ENCODE data around the gene PTPN5.
A peak's percentile ranks its signal among the peaks of the same experiment; 100 is the strongest.
"Not testable (repeated sequence)": the region's sequence is repeated elsewhere in the genome, so short reads cannot be mapped to it uniquely, and the experiment has no call there.

Gene PTPN5

DNA sequence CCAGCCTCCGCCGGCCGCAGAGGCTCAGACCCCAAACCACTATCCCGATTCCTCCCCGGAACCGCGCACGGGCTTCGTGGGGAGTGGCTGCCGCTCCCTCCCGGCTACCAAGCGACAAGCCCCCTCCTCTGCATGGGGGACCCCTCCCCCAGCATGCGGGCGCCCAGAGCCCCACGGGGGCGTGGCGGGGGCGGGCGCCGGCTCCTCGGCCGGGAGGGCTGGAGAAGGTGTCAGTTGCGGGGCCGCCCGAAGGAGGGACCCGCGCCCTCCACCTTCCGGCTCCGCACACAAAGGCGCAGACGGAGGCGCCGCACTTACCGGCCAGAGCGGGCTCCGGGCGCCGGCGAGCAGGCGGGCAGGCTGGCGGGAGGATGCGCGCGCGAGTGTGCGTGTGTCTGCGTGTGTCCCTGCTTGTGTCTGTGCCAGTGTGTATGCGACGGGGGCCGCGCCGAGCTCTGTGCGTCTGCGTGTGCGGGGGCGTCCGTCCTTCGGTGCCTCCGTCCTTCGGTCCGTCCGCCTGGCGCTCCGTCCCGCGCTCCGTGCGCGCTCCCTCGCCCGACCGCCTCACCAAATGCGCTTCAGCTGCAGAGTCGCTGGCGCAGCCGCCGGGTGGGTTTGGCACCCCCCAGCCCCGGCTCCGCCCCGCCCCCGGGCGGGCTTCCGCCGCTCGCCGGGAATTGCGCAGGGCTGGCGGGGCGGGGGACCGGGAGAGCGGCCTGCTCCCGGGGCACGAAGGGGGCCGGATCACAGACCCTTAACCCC lies at the start of gene PTPN5:
Gene PTPN5, minus strand, starts transcription at position 592 of the 762 bp plus-strand sequence. CDS start 19,840 bp downstream, outside the sequence.
- no peak for DNase-seq

GRCh38 chr11:18836417-18836816 lies 44.8 kb upstream of the PTPN5 start:
- no peak for DNase-seq

DNA sequence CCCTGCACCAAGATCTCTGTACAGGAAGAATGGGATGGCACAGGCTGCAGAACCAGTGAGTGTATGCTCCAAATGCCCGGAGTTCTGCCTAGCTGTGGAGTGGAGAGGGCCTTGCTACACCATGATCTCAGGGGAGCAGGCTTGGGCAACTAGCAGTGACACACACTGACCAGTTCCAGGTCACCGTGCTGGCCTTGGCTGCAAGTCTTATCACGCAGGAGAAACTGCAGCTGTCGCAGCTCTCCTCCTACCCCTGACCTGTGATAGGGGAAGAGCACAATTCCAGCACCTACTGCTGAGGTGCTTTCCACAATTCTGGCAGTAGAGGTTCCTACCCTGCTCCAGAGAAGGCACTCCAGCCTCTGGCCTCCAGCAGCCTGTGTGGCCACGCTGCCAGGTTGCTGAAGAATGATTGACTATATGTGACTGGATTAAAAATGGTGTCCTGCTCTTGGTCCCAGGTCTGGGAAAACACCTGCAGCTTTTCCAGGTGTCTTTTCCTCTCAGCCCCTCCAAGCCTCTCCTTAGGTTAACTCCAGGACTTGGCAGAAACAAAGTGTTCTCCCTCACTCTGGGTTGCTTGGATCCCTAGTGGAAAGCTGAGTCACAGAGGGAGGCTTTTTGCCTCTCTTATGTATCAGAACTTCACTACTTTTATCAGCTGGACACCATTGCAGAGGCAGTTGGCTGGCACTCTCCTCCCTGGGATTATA lies 43.3 kb upstream of the PTPN5 start:
- DNase-seq: no peak

DNA sequence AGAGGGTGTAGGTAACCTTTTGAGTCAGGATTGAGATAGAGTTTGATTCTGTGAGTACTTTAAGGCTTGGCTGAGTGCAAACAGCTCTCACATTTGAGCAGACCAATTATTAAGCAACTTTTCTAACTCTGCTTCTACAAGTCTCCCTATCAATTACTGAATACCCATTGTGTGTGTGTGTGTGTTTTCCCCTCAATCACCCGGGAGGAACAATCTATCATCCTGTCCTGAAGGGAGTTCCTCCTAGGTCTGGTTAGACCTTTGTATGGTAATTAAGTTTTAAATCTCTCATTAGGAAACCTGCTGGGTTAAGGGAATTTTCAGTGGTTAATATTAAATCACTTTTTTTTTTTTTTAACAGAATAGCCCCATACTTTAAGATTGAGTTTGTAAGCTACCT lies 28.6 kb upstream of the PTPN5 start:
- not testable (repeated sequence) for DNase-seq

DNA sequence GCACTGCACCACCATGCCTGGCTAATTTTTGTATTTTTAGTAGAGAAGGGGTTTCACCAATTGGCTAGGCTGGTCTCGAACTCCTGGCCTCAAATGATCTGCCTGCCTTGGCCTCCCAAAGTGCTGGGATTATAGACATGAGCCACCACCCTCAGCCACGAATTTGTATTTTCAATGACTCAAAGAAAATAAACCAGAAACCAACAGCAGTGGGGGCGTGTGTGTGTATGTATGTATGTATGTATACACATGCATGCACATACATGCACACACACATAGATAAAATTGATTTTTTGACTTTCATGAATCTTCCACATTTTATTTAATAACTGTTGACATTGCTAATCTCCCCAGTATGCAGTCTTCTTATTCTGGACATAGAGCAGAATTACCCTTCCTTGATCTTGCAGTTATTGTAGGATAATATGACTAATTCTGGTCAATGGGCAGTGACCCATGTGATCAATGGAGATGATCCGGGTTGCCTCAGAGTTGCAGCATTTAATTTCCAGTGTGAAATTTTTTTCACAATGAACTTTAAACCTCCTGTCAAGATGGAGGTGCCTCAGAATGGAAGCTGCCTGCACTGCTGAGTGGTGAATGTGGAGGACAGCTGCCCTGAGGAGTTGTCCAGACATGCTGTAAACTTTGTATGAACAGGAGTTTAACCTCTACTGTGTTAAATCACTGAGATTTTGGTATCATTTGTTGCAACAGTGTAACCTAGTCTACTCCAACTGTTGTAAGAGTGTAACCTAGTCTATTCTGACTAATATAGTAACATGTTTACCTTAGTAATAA lies 12.8 kb upstream of the PTPN5 start:
- DNase-seq: no peak

DNA sequence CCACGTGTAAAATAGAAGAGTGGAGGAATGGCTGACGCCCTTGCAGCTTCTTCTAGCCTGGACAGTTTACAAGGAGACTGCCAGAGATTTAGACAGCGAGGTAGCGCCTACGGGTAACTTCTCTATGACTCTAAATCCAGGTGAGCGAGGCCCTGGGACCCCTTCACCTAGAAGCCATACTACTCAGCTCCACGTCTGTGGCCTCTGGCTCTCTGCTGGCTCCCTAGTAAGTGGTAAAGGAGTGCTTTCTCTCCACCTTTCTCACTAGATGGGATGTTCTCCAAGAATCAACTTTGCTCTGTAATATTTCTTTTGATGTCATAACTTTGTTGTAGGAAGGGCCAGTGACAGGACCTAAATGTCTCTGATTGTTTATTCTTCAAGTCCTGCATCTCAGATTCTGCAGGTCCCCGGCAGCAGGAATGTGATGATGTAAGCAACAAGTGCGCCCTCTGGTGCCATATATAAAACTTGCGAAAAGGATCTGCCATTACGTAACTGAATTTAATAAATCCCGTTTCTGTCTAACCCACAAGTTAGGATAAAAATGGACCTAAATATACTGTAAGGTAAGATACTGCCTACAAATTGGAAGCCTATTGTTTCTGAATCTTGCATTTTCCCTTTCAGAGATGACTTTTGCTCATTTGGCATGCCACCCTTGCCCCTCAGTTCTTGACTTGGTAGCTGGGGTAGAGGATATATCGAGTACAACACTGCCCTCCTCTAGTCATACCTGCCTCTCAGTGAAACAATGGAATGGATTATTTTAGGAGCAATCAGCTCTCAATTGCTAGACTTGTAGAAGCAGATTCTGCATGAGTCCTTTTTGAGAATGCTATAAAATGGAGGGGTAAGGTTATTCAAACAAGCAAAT lies 11.0 kb upstream of the PTPN5 start:
- peak; percentile 21 to 49 for DNase-seq

DNA sequence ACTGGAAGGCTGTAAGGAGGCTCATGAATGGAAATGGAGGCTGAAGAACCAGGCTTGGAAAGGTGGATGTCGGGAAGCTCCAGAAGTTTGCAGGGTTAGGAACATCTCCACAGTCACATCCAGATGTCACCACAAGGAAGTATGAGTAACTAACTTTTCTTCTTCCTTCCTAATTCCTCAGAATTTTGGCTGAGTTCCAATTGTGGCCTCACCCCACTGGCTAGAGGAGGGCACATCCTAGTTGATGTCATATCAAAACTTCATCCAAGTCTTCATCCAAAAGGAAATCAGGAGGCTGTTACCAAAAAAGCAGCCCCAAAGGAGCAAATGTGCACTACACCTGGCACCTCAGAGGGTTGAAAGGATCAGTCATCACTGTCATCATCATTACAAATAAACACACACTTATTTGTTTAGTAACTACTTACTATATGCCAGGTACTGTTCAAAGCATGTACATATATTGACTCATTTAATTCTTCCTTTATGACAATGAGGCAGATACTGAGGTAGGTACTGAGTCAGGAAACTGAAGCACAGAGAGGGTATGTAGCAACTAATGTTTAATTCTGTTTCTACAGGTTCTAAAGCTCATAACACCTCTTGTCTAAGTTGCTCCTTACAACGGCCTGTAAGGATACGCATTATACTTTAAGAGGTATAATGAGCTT lies 7.3 kb upstream of the PTPN5 start:
- no peak for DNase-seq

DNA sequence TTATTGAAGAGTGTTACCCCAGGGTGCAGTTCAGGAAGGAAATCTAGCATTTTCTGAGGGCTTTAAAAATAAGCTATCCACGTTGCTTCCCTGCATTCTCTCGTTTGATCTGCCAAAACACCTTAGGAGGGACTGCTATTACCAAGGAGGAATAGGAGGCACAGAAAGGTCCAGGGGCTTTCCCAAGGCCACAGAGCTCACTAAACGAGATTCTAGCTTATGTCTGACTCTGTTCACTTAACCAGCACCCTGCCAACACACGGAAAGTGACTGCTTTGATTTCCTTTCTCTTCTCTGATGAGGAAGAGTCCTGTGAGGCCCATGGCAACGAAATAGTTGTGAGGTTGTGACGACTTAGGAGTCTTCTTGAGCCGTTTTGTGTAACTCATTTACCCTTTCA lies 3.4 kb upstream of the PTPN5 start:
- no peak for DNase-seq

DNA sequence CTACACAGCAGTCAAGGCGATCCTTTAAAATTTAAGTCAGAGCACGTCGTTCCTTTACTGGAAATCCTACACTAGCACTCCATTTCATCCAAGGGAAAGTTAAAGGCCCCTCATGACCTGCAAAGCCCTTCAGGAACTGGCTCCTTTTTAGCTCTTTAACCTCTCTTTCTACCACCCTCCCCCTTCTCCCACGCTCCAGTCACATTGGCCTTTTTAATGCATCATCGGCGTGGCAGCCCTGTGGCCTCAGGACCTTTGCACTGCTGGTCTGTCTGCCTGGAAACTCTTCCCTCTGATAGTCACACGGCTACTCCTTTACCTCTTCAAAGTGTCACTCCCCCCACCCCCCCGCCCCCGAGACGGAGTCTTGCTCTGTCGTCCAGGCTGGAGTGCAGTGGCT lies 1.2 kb upstream of the PTPN5 start:
- DNase-seq: no peak

DNA sequence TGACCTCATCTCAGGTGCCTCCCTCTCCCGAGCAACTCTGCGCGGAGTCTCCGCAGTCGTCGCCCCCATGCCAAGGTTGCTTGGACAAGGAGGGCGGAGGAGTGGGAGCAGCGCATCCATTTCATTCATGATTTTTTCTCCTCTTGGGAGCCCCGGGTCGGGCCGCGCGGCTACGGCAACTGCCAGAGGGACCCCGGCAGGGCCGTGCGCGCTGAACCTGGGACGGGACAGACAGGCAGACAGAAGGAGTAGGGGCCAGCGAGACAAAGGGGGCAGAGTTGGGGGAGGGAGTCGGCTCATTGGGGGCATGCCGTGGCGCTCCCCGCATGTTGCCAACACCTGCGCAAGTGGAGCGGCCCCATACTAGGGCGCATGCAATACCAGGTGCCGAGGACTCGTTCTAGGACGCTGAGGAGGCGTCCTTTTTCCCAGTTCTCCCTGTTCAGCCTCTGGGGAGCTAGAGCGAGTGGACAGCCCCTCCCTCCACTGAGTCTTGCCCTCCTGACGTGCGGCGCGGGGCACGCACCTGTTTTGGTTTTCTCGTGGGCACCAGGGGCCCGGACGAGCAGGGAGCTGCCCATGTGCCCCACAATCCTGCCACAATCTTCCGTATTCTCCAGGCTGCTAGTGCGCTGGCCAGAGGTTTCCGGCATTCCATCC lies 501 bp upstream of the PTPN5 start:
- no peak for DNase-seq

DNA sequence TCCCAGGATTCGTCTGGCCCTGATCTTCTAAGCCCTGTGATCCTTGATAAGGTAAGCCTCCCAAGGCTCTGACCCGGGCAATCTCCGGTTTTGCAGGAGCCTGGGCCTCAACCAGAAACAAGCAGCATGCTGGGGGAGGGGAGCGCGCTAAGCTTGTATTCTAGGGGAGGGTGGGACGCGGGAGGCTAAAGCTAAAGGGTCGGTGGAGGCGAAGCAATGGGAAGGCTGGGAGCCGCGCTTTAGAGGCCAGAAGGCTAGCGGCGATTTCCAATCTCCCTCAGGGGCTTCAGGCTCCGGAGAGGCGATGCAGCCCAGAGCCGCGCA lies 753 bp downstream of the PTPN5 start:
- no peak for DNase-seq

GRCh38 chr11:18789942-18790341 lies 1.7 kb downstream of the PTPN5 start:
- no peak for DNase-seq

DNA sequence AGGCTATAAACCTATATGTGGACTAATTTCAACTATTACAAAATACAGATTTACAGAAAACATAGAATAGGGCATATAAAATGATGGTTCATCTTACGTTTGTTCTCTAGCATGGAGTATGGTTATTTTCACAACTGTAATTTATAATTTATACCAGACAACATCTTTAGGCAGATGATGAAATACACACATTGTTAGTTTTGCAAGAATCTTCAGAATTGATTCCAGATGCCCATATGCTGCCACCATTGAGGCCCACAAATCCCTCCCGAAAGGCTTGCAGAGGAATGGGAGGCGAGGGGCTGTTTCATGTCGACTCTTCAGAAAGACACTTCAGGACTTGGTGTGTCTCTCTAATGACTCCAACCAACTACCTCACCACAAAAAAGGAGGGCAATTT lies 6.2 kb downstream of the PTPN5 start:
- no peak for DNase-seq

- DNase-seq: no peak
Measured at GRCh38 chr11:18780896-18781295, 10.7 kb downstream of the PTPN5 start.

DNA sequence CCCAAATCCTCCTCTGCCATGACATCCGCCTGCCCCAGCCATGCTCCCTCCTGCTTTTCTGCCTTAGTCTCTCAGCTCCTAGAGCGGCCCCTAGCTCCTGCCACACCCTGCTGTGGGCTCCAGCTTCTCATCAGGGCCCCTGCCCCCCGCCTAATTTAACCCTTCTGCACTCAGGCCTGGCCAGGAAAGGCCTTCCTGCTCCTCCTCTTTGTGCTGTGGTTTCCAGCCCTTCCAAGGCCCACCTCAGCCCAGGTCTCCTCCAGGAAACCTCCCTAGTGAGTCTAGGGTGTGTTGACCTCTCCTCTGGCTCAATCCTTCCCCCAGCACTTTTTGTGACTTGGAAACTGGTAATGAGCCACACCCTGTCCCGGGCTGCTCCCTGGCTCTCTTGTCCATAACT lies 11.3 kb downstream of the PTPN5 start:
- no peak for DNase-seq

DNA sequence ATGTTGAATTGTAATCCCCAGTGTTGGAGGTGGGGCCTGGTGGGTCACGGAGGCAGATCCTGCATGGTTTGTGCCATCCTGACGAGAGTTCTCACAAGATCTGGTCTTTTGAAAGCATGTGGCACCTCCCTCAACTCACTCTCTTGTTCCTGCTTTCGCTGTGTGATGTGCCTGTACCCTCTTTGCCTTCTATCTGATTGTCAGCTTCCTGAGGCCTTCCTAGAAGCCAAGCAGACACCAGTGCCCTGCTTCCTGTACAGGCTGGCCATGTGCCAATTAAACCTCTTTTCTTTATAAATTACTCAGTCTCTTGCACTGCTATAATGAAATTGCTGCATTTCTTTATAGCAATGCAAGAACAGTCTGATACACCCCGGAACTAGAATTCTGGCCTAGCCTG lies 13.1 kb downstream of the PTPN5 start:
- no peak for DNase-seq

GRCh38 chr11:18776324-18776723 lies 15.3 kb downstream of the PTPN5 start:
- no peak for DNase-seq

GRCh38 chr11:18775492-18776292 lies 15.9 kb downstream of the PTPN5 start:
- peak; percentile 31 to 40 for DNase-seq

DNA sequence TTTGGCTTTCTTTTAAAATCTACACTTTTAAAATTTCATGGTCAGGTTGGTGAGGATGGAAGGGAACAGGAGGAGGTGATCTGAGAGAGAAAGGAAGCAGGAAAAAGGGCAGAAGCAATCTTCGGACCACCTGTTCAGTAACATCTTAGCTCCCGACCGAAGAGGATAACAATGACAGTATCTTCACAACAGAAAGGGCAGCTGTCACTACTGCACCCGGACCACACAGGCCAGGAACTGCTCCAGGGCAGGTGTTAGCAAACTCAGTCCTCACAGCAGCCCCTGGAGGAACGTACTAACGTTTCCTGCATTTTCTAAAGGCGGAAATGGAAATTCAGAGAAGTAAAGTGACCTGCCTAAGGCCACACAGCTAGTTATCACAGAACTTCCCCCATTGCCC lies 16.8 kb downstream of the PTPN5 start:
- no peak for DNase-seq

GRCh38 chr11:18773681-18774080 lies 17.9 kb downstream of the PTPN5 start:
- DNase-seq: no peak

- no peak for DNase-seq
Measured at GRCh38 chr11:18773104-18773503, 18.5 kb downstream of the PTPN5 start.

All from CD4-positive, alpha-beta T cell treated with Interleukin-4 for 1 hour (primary cell).